ENCODE measurements around the gene IFT172.

IFT172 gene

GRCh38 chr2:27422958-27423357 lies 66.6 kb downstream of the IFT172 start:
- no peak for DNase-seq (ENCODE audit: low read depth)

GRCh38 chr2:27421660-27422250 lies 67.8 kb downstream of the IFT172 start:
- no peak for DNase-seq (ENCODE audit: low read depth)

- DNase-seq (ENCODE audit: low read depth) = no peak
These were observed 68.5 kb downstream of the IFT172 start for GRCh38 chr2:27420996-27421395.

- DNase-seq (ENCODE audit: low read depth) = no peak
These were observed 73.4 kb downstream of the IFT172 start for GRCh38 chr2:27416151-27416550.

GRCh38 chr2:27412419-27413152 lies 77.0 kb downstream of the IFT172 start:
- no peak for DNase-seq (ENCODE audit: low read depth)

- DNase-seq (ENCODE audit: low read depth) = peak; percentile 87
These were observed 80.0 kb downstream of the IFT172 start, which contains the start of gene PPM1G for GRCh38 chr2:27409321-27410073. PPM1G (minus strand) TSS chr2:27409591; CDS start chr2:27409422, 169 bp downstream.

- DNase-seq (ENCODE audit: low read depth) = no peak
These were observed 80.8 kb downstream of the IFT172 start for GRCh38 chr2:27408601-27409320.

- peak; percentile 52 for DNase-seq (ENCODE audit: low read depth)
These were observed 81.6 kb downstream of the IFT172 start for GRCh38 chr2:27407798-27408491.

GRCh38 chr2:27400348-27401135 lies 89.0 kb downstream of the IFT172 start:
- no peak for DNase-seq (ENCODE audit: low read depth)

GRCh38 chr2:27398962-27399361 lies 90.6 kb downstream of the IFT172 start:
- no peak for DNase-seq (ENCODE audit: low read depth)
